Thyroid gland (tissue), 4 donors: ENCODE data around the gene HMGN2. TPM values are rescaled to one million over a fixed set of nuclear protein-coding genes. Genes with fewer than 3 reads are reported as not detected.
A peak's percentile ranks its signal among the peaks of the same experiment; 100 is the strongest.

Experiments
- DNase-seq, 2 donors: peaks; one replicate each; pipeline ENCODE4 v3.0.0-alpha.2; 2019
- H3K27ac ChIP-seq, 3 donors: fragments of 200-600 bp; sonication (generic); 1 replicate in 2 of 3; 2 replicates in 1 of 3; pipeline ENCODE4 v1.5.1; 2016 to 2019; ENCODE audit warnings: mild to moderate bottlenecking in 1 of 3, moderate library complexity in 1 of 3
- H3K27me3 ChIP-seq: fragments of 200-600 bp; sonication (generic); one replicate; pipeline ENCODE4 v1.5.1; 2019
- H3K36me3 ChIP-seq, 2 donors: fragments of 200-600 bp; sonication (generic); one replicate each; pipeline ENCODE4 v1.5.1; 2016 to 2019
- H3K4me1 ChIP-seq, 2 donors: fragments of 200-600 bp; sonication (generic); one replicate each; pipeline ENCODE4 v1.5.1; 2017 to 2019
- H3K4me3 ChIP-seq, 3 donors: fragments of 200-600 bp; sonication (generic); replicated peaks in 1 of 3; 1 replicate in 2 of 3; 2 replicates in 1 of 3; pipeline ENCODE4 v1.5.1; 2016; ENCODE audit warnings: mild to moderate bottlenecking in 1 of 3
- H3K9me3 ChIP-seq: fragments of 200-600 bp; sonication (generic); one replicate; pipeline ENCODE4 v1.5.1; 2017
- CTCF ChIP-seq, 6 experiments: fragments of 200-600 bp in 3 of 6; fragments of 450-650 bp in 3 of 6; sonication (generic) in 3 of 6; IDR thresholded peaks; one replicate each; pipeline ENCODE4 v1.5.1; 2016 to 2019; ENCODE audit warnings: antibody characterized with exemption in 6 of 6, mild to moderate bottlenecking in 2 of 6, inconsistent platforms in 1 of 6, moderate library complexity in 1 of 6
- POLR2A ChIP-seq, 2 donors: fragments of 450-650 bp; IDR thresholded peaks; one replicate each; pipeline ENCODE4 v1.6.1; 2017; ENCODE audit warnings: antibody characterized with exemption in 2 of 2, mild to moderate bottlenecking in 2 of 2, moderate library complexity in 1 of 2
- WGBS, 2 donors: methylation state at CpG; one replicate each; pipeline ENCODE4 v1.1.5; 2017; 5-methylcytosine and 5-hydroxymethylcytosine counted together
- intact Hi-C: fragments of 100-400 bp; cut with DNase I; formaldehyde crosslinking; loops from one replicate; pipeline ENCODE4 v1.15.1; 2023
- total RNA-seq, 4 donors: library from RNA; depleted of rRNA; stranded (reverse); fragments of >200 nt; gene quantifications; one replicate each; pipeline ENCODE4 v1.2.3, GENCODE V29; 2016

HMGN2 gene
- total RNA-seq, 4 donors from 2014 or later = 277 to 411 (median 319) TPM

GRCh38 chr1:26518355-26518754 is 46.1 kb downstream of the HMGN2 start:
- WGBS, 2 donors = 92 to 93% methylated on average over 6 of the region's 6 CpGs
- intact Hi-C loops = no loop called here
- no peaks in the 10 kb centered on the region for H3K27me3 ChIP-seq
- TF ChIP-seq CTCF (IDR thresholded peaks at IDR 0.05) (no peak), POLR2A (IDR thresholded peaks at IDR 0.05) (no peak)
- H3K4me1 ChIP-seq = peaks cover 9 to 13% of the 10 kb centered on the region in 2 donors
- no peak overlapping the region for H3K4me3 ChIP-seq
- DNase-seq = no peak
- H3K36me3 ChIP-seq = no peaks in the 10 kb centered on the region
- no peak overlapping the region for H3K27ac ChIP-seq
- H3K9me3 ChIP-seq = no peaks in the 10 kb centered on the region

GRCh38 chr1:26520339-26520738 is 48.1 kb downstream of the HMGN2 start:
- Histone ChIP-seq H3K4me1 (peaks cover 9 to 13% of the 10 kb centered on the region in 2 donors), H3K27me3 (no peaks in the 10 kb centered on the region), H3K36me3 (no peaks in the 10 kb centered on the region), H3K9me3 (no peaks in the 10 kb centered on the region), H3K27ac (peak overlapping the region in 2 of 3 donors; percentile 22 to 49), H3K4me3 (no peak overlapping the region)
- 53 to 58% methylated on average over 5 of the region's 5 CpGs for WGBS, 2 donors
- intact Hi-C loops = no loop called here
- TF ChIP-seq POLR2A (IDR thresholded peaks at IDR 0.05) (no peak), CTCF (IDR thresholded peaks at IDR 0.05) (no peak)
- peak; percentile 30 to 49 for DNase-seq

DNA sequence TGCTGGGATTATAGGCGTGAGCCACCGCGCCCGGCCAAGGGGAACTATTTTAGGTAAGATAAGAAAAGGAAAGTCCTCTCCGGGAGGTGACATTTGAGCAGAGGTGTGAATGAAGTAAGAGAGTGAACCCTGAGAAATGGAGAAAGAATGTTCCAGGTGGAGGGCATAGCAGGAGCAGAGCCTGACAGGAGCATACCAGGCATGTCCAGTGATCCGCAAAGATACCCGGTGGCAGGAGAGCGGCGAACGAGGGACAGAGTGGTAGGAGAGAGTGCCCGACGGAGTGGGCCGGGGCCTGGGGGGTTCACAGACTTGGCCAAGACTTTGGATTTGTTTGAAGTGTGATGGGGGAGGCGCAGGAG is 49.4 kb downstream of the HMGN2 start:
- no peaks in the 10 kb centered on the region for H3K27me3 ChIP-seq
- H3K27ac ChIP-seq = peak overlapping the region; percentile 76 to 86 (median 81)
- intact Hi-C loops = no loop called here
- 29 to 30% methylated on average over 14 of the region's 14 CpGs for WGBS, 2 donors
- H3K4me3 ChIP-seq = no peak overlapping the region
- H3K36me3 ChIP-seq = no peaks in the 10 kb centered on the region
- peak; percentile 73 to 79 for DNase-seq
- TF ChIP-seq POLR2A (IDR thresholded peaks at IDR 0.05) (no peak), CTCF (IDR thresholded peaks at IDR 0.05) (no peak)
- no peaks in the 10 kb centered on the region for H3K9me3 ChIP-seq
- peaks cover 9 to 13% of the 10 kb centered on the region in 2 donors for H3K4me1 ChIP-seq

GRCh38 chr1:26522073-26522472 is 49.8 kb downstream of the HMGN2 start:
- intact Hi-C loops = no loop called here
- Histone ChIP-seq H3K36me3 (no peaks in the 10 kb centered on the region), H3K27ac (peak overlapping the region; percentile 76 to 86 (median 81)), H3K4me1 (peaks cover 9 to 13% of the 10 kb centered on the region in 2 donors), H3K9me3 (no peaks in the 10 kb centered on the region), H3K4me3 (no peak overlapping the region), H3K27me3 (no peaks in the 10 kb centered on the region)
- TF ChIP-seq POLR2A (IDR thresholded peaks at IDR 0.05) (no peak), CTCF (IDR thresholded peaks at IDR 0.05) (no peak)
- DNase-seq = no peak

DNA sequence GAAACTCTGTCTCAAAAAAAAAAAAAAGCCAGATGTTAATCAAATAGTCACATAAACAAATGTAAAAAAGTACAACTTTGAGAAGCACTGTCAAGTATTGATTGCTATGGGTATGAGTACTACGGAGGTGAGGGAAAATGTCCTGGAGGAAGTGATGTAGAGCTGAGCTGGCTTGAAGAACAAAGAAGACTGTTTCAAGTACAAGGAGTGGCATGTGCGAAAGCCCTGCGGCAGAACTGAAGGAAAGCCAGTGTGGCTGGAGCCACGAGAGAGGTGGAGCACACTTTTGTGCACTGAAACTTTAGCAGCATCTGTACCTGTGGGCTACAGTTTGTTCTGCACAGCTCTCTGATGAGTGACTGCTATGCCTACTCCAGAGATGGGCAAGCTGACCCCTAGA is 51.9 kb downstream of the HMGN2 start:
- no peak for DNase-seq
- Histone ChIP-seq H3K36me3 (no peaks in the 10 kb centered on the region), H3K27ac (no peak overlapping the region), H3K27me3 (no peaks in the 10 kb centered on the region), H3K4me1 (peaks cover 9 to 16% of the 10 kb centered on the region in 2 donors), H3K9me3 (no peaks in the 10 kb centered on the region), H3K4me3 (no peak overlapping the region)
- intact Hi-C loops = no loop called here
- 75 to 76% methylated on average over 4 of the region's 4 CpGs for WGBS, 2 donors
- TF ChIP-seq CTCF (IDR thresholded peaks at IDR 0.05) (no peak), POLR2A (IDR thresholded peaks at IDR 0.05) (no peak)

Other genes starting within 250 kb of the HMGN2 start
- 10 to 100 TPM; 16.0 to 27.0 (median 17.0) TPM for gene CEP85, start 238.2 kb upstream of the HMGN2 start, total RNA-seq
- 10 to 100 TPM; 18.8 to 58.2 (median 37.4) TPM for gene SH3BGRL3, start 192.4 kb upstream of the HMGN2 start, total RNA-seq
- 10 to 100 TPM; 23.9 to 35.4 (median 30.2) TPM for gene UBXN11, start 165.8 kb upstream of the HMGN2 start, total RNA-seq
- 10 to 100 TPM in 1 of 4 donors, 1 to 10 TPM in 1, not detected in 2; 3.0 to 12.3 TPM for gene CD52, start 154.5 kb upstream of the HMGN2 start, total RNA-seq
- gene CRYBG2, start 118.3 kb upstream of the HMGN2 start, total RNA-seq = not detected
- gene ZNF683, start 99.7 kb upstream of the HMGN2 start, total RNA-seq = under 1 TPM in 1 of 4 donors, not detected in 3; 0.59 TPM
- not detected for gene LIN28A, start 61.6 kb upstream of the HMGN2 start, total RNA-seq
- 10 to 100 TPM; 36.5 to 66.7 (median 52.0) TPM for gene DHDDS, start 40.1 kb upstream of the HMGN2 start, total RNA-seq
- gene RPS6KA1, start 57.3 kb downstream of the HMGN2 start, total RNA-seq = 10 to 100 TPM; 55.8 to 98.6 (median 76.3) TPM
- 10 to 100 TPM; 44.1 to 97.3 (median 78.4) TPM for gene ARID1A, start 223.6 kb downstream of the HMGN2 start, total RNA-seq